IMR-90 (cell line): ENCODE results near the gene PDIA3.

ENCODE experiments used
- CTCF ChIP-seq: conservative IDR thresholded peaks from 2 replicates; pipeline ENCODE4 v1.5.1; 2012; ENCODE audit warnings: mild to moderate bottlenecking, low read depth, low read length, improper control_type of control experiment
- MXI1 ChIP-seq: IDR thresholded peaks from 2 replicates; pipeline ENCODE4 v1.6.1; 2012; ENCODE audit warnings: low read depth, mild to moderate bottlenecking, low read length, moderate library complexity, borderline replicate concordance
- POLR2A ChIP-seq: IDR thresholded peaks from 2 replicates; pipeline ENCODE4 v1.6.1; 2012; ENCODE audit warnings: mild to moderate bottlenecking, low read depth, low read length
- USF2 ChIP-seq: fragments of 150-350 bp; IDR thresholded peaks from 2 replicates; pipeline ENCODE4 v1.6.1; 2017; ENCODE audit warnings: mild to moderate bottlenecking, antibody characterized with exemption, low read length, low read depth

GRCh38 chr15:43795197-43795596, 49.0 kb downstream of the PDIA3 start:
- TF ChIP-seq MXI1: no peak
- no peak for TF ChIP-seq CTCF
- no peak for TF ChIP-seq USF2
- TF ChIP-seq POLR2A: no peak
